Neural cell (in vitro differentiated cells): Measurements from ENCODE around the gene THBS1. TPM values are rescaled to one million over a fixed set of nuclear protein-coding genes. Genes with fewer than 3 reads are reported as not detected.

Experiments
- H2AFZ ChIP-seq: fragments of 200-600, 300-800 bp; sonication (generic), shearing (Covaris generic); 2 replicates; pipeline ENCODE4 v1.6.0; 2014; ENCODE audit warnings: low read depth, mild to moderate bottlenecking, antibody characterized with exemption, low read length, moderate library complexity
- H3F3A ChIP-seq: fragments of 200-600 bp; shearing (Covaris generic); 2 replicates; pipeline ENCODE4 v1.6.1; 2016; ENCODE audit warnings: mild to moderate bottlenecking, moderate library complexity, mixed read lengths, antibody characterized with exemption, low read length; ENCODE audit not compliant: insufficient read depth, poor library complexity, severe bottlenecking
- H3K27ac ChIP-seq: fragments of 200-600, 300-800 bp; sonication (generic), shearing (Covaris generic); 2 replicates; pipeline ENCODE4 v1.5.1; 2014; ENCODE audit warnings: mild to moderate bottlenecking, low read length, moderate library complexity
- H3K27me3 ChIP-seq: fragments of 300-800, 200-600 bp; sonication (generic), shearing (Covaris generic); 2 replicates; pipeline ENCODE4 v1.6.0; 2014; ENCODE audit warnings: mild to moderate bottlenecking, low read depth, low read length, moderate library complexity; ENCODE audit not compliant: insufficient read depth
- H3K36me3 ChIP-seq: fragments of 300-800, 200-600 bp; sonication (generic), shearing (Covaris generic); 2 replicates; pipeline ENCODE4 v1.5.1; 2014; ENCODE audit warnings: mild to moderate bottlenecking, antibody characterized with exemption, low read length, moderate library complexity; ENCODE audit not compliant: insufficient read depth
- H3K4me2 ChIP-seq: fragments of 300-800, 200-600 bp; sonication (generic), shearing (Covaris generic); 2 replicates; pipeline ENCODE4 v1.6.0; 2014; ENCODE audit warnings: mild to moderate bottlenecking, low read length
- H3K4me3 ChIP-seq: fragments of 300-800, 200-600 bp; sonication (generic), shearing (Covaris generic); 2 replicates; pipeline ENCODE4 v1.5.1; 2014; ENCODE audit warnings: mild to moderate bottlenecking, low read length, moderate library complexity
- H3K79me2 ChIP-seq: fragments of 200-600 bp; shearing (Covaris generic); replicated peaks from 2 replicates; pipeline ENCODE4 v1.6.0; 2014; ENCODE audit warnings: mild to moderate bottlenecking, low read length, moderate library complexity; ENCODE audit not compliant: insufficient read depth
- H3K9ac ChIP-seq: fragments of 300-800, 200-600 bp; sonication (generic), shearing (Covaris generic); 2 replicates; pipeline ENCODE4 v1.6.1; 2016; ENCODE audit warnings: mild to moderate bottlenecking, low read length, mixed read lengths
- H3K9me2 ChIP-seq: fragments of 200-600 bp; shearing (Covaris generic); 2 replicates; pipeline ENCODE4 v1.6.1; 2016; ENCODE audit warnings: mild to moderate bottlenecking, low read length, mixed read lengths; ENCODE audit not compliant: insufficient read depth
- H3K9me3 ChIP-seq: fragments of 200-600, 300-800 bp; sonication (generic), shearing (Covaris generic); 2 replicates; pipeline ENCODE4 v1.6.1; 2016; ENCODE audit warnings: mild to moderate bottlenecking, mixed run types, low read length, moderate library complexity, mixed read lengths
- H4K20me1 ChIP-seq: fragments of 200-600 bp; shearing (Covaris generic); 2 replicates; pipeline ENCODE4 v1.6.1; 2016; ENCODE audit warnings: mild to moderate bottlenecking, mixed run types; ENCODE audit not compliant: insufficient read depth
- CTCF ChIP-seq: fragments of 450-650 bp; IDR thresholded peaks from 2 replicates; pipeline ENCODE4 v1.5.1; 2014; ENCODE audit warnings: antibody characterized with exemption, mild to moderate bottlenecking, moderate library complexity; ENCODE audit not compliant: poor library complexity, severe bottlenecking
- EP300 ChIP-seq: fragments of 450-650 bp; conservative IDR thresholded peaks from 2 replicates; pipeline ENCODE4 v1.6.1; 2014; ENCODE audit warnings: antibody characterized with exemption, mild to moderate bottlenecking, moderate library complexity; ENCODE audit not compliant: poor library complexity, severe bottlenecking
- EZH2 ChIP-seq: fragments of 200-600, 300-800 bp; shearing (Covaris generic), sonication (generic); IDR thresholded peaks from 2 replicates; pipeline ENCODE4 v1.6.1; 2014; ENCODE audit warnings: antibody characterized with exemption, low read length, borderline replicate concordance, mild to moderate bottlenecking; ENCODE audit not compliant: insufficient read depth, poor library complexity, severe bottlenecking
- MXI1 ChIP-seq: fragments of 450-650 bp; conservative IDR thresholded peaks from 2 replicates; pipeline ENCODE4 v1.6.1; 2014; ENCODE audit warnings: antibody characterized with exemption, mild to moderate bottlenecking; ENCODE audit not compliant: poor library complexity, severe bottlenecking
- POLR2AphosphoS5 ChIP-seq: IDR thresholded peaks from 2 replicates; pipeline ENCODE4 v1.6.1; 2012
- RAD21 ChIP-seq: fragments of 450-650 bp; conservative IDR thresholded peaks from 2 replicates; pipeline ENCODE4 v1.6.1; 2014; ENCODE audit warnings: antibody characterized with exemption, mild to moderate bottlenecking, moderate library complexity
- REST ChIP-seq: IDR thresholded peaks from 2 replicates; pipeline ENCODE4 v1.6.1; 2012; ENCODE audit warnings: borderline replicate concordance
- SMC3 ChIP-seq: fragments of 450-650 bp; conservative IDR thresholded peaks from 2 replicates; pipeline ENCODE4 v1.6.1; 2014; ENCODE audit warnings: antibody characterized with exemption, mild to moderate bottlenecking, moderate library complexity; ENCODE audit not compliant: poor library complexity
- TAF1 ChIP-seq: IDR thresholded peaks from 2 replicates; pipeline ENCODE4 v1.6.1; 2012; ENCODE audit warnings: low read depth
- polyA plus RNA-seq: library from polyadenylated mRNA; depleted of rRNA; stranded (reverse); fragments of >200 nt; gene quantifications from 2 replicates; pipeline ENCODE4 v1.2.3, GENCODE V29; 2014

THBS1 gene
- polyA plus RNA-seq, 1 donor from 2014 or later = 0.22 TPM

- no peaks in the 10 kb centered on the region for H3K36me3 ChIP-seq
- no peaks in the 10 kb centered on the region for H3K79me2 ChIP-seq
Observed at GRCh38 chr15:39610665-39611064, 29.8 kb downstream of the THBS1 start.

GRCh38 chr15:39613271-39613670 is 32.4 kb downstream of the THBS1 start:
- Histone ChIP-seq H3K79me2 (no peaks in the 10 kb centered on the region), H3K27me3 (no peaks in the 10 kb centered on the region), H3K4me2 (no peak overlapping the region), H4K20me1 (no peaks in the 10 kb centered on the region), H3K9me3 (no peaks in the 10 kb centered on the region), H3K36me3 (no peaks in the 10 kb centered on the region), H2AFZ (no peak overlapping the region), H3K9me2 (no peaks in the 10 kb centered on the region), H3F3A (no peaks in the 10 kb centered on the region), H3K27ac (no peak overlapping the region), H3K4me3 (no peak overlapping the region), H3K9ac (no peak overlapping the region)
- TF ChIP-seq MXI1 (no peak), SMC3 (no peak), CTCF (no peak), TAF1 (no peak)

More at GRCh38 chr15:39610665-39611064, 29.8 kb downstream of the THBS1 start:
- H3K27ac ChIP-seq = no peak overlapping the region
- H3K4me2 ChIP-seq = no peak overlapping the region
- no peaks in the 10 kb centered on the region for H3F3A ChIP-seq
- H3K9me2 ChIP-seq = no peaks in the 10 kb centered on the region
- H3K9me3 ChIP-seq = no peaks in the 10 kb centered on the region
- H4K20me1 ChIP-seq = no peaks in the 10 kb centered on the region
- H2AFZ ChIP-seq = no peak overlapping the region
- no peak overlapping the region for H3K9ac ChIP-seq
- no peaks in the 10 kb centered on the region for H3K27me3 ChIP-seq
- TF ChIP-seq SMC3 (no peak), TAF1 (no peak), MXI1 (no peak), RAD21 (no peak), REST (no peak), EZH2 (no peak), POLR2AphosphoS5 (no peak), CTCF (no peak), EP300 (no peak)
- no peak overlapping the region for H3K4me3 ChIP-seq
